Stimulated activated CD8-positive, alpha-beta memory T cell treated with anti-CD3 and anti-CD28 coated beads, Interleukin-12 subunit alpha, Interleukin-12 subunit beta, amount 100 ng/mL, for 24 hours (primary cell): ENCODE data around the gene NOX4.

Source experiments
- DNase-seq: peaks from one replicate; pipeline ENCODE4 v3.0.0-alpha.2; 2020; ENCODE audit errors: extremely low read depth

NOX4 gene

DNA sequence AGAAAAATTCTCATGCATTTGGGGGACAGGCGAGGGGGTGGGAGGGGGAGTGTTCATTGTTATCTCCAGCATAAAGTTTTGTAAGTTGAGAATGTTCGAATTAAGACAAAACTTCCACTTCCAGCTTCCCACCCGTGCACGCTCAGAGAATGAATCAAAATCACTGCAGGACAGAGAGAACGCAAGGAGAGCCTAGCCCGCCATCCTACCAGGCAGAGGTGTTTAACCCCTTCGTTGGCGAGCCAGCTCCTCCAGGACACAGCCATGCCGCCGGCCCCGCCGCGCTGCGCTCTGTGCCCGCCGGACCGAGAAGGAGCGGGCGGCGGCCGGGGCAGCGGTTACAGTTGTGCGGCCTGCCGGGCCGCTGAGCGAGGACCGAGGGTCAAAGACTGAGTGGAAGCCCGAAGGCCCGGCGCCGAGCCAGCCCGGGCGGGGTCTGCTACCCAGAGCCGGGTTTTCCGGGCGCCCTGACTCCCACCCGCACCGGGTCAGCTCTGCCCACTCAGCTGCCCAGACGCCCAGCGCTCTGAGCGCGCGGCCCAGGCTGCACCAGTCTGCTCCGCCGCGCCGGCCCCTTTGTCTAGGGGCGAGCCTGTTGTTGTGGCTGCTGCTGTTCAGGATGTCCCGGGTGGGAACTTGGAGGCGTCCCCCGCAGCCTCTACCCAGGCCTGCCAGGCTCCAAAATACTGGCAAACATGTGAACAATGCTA is at the start of gene NOX4:
Gene NOX4 (minus strand): TSS at position 395 of the 710 bp plus-strand sequence. CDS start 129 bp downstream, at position 266.
- DNase-seq = no peak

DNA sequence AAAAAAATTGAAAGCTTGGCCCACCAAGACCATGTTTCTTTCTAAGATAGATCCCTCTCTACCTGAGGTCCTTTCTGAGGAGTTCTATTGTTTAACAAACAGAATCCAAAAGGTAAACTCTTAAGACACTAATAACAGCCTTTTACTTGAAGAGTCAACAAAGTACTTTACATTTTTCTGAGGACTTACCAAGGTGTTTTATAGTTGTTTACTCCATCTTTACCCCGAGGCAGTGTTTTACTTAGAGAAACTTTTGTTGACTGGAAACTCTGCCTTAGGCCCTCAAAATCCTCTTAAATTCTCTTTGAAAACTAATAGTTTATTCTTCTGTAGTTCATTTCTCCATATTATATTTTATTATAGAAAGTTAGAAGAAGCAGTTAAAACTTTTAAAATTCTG is 49.7 kb upstream of the NOX4 start:
- DNase-seq = no peak

GRCh38 chr11:89537936-89538335 is 46.8 kb upstream of the NOX4 start:
- DNase-seq = no peak

GRCh38 chr11:89536926-89537325 is 45.8 kb upstream of the NOX4 start:
- DNase-seq = no peak

DNA sequence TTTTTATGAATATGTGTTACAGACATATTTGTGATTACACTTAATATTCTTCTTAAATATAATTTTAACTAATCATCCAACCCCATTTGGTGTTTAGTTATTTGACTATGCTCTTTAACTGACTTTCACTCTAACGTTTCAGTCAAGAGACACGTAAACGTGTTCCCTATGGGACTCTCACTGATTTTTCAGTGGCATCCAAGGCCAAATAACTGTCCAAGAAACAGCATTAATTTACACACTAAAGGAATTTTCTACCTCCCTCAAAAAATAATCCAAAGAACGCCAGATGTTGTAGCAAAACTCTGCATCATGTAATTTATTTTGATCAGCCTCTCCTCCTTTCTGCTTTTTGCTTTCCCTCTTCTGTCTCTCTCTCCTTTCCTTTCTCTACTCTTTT is 44.0 kb upstream of the NOX4 start:
- DNase-seq = no peak

DNA sequence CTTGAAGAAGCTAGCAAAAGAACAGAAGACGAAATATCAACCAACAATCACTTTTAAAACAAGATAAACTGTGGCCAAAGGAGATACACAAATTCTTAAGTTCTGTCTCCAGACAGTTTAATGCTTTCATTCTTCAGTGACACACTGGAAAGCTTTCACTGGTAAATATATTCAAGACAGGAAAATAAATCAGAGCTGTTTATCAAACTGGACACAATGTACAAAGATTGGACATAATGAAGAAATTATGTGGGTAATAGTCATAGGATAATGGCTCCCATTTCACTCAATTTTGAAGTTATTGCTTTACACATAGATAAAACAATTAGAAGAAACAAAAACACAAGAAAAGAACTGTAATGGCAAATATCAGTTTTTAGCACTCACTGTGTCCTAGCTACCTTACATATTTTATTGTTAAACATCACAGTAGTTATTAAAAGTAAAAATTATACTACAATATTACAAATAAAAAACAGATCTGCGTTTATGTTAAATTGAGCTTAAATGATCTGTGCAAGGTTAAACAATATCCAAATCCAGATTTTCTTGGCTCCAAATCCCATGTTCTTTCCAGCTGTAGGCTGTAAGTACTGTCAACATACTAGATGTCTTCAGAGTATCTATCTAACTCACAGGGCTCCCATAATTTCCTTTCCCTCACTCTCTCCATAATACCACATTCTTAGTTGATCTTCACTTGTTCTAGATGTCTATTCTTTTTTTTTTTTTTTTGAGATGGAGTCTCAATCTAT is 38.6 kb upstream of the NOX4 start:
- DNase-seq = no peak

GRCh38 chr11:89521792-89522191 is 30.6 kb upstream of the NOX4 start:
- no peak for DNase-seq

- DNase-seq = no peak
Observed at GRCh38 chr11:89521294-89521693, 30.1 kb upstream of the NOX4 start.

GRCh38 chr11:89516496-89516895 is 25.3 kb upstream of the NOX4 start:
- no peak for DNase-seq

- DNase-seq = no peak
Observed at GRCh38 chr11:89508544-89508943, 17.4 kb upstream of the NOX4 start.

DNA sequence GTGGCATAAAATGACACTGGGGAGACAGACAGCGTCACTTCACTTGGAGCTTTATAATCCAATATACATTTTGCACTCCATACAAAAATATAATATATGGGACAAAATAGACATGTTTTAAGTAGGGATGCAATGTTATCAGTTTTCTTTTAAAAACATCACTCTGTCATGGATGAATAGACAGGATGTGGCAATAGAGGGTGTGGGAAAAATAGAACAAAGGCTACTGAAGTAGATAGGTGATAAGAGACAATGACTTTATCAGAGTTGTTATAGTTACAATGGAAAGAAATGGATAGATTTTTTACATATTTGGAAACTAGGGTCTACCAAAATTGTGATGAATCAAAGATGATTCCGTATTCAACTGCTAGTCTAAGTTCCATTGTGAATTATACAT is 13.1 kb upstream of the NOX4 start:
- DNase-seq = no peak

DNA sequence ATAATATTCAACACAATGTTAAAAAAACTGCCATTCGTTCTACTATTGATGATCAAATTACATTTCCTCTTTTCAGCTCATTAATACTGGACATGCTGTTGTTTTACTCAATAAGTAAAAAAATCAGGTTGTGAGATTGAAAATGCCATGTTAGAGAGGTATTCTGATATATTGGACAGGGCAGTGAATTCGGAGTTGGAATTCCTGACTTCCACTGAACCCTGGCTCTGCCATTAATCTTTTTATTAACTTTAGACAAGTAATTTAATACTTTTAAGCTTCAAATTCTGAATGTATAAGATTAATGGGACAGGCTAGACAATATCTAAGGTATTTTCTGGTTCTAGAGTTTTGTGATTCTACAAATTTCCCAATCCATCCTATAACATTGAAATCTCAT is 12.2 kb upstream of the NOX4 start:
- no peak for DNase-seq

- no peak for DNase-seq
Observed at GRCh38 chr11:89502301-89502700, 11.1 kb upstream of the NOX4 start.

- no peak for DNase-seq
Observed at GRCh38 chr11:89500336-89500735, 9.2 kb upstream of the NOX4 start.

- no peak for DNase-seq
Observed at GRCh38 chr11:89498845-89499448, 7.8 kb upstream of the NOX4 start.

DNA sequence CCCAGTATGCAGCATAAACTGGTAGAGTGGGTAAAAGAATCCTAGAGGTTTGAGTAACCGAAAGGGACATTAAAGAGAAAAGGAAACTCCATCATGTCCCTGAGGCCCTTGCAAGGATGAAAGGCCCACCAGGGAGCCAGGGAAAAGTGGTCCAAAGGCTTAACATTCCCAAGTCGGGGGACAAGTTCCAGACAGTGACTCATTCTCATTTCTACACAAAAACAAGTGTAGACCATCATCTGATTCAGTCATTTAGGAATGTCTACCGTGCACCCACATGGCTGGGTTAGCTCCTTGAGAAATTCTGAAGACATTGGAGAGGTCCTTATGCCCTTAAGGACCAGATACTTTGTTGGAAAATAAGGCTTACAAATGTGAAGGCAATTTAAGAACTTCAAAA is 4.8 kb upstream of the NOX4 start:
- DNase-seq = no peak

DNA sequence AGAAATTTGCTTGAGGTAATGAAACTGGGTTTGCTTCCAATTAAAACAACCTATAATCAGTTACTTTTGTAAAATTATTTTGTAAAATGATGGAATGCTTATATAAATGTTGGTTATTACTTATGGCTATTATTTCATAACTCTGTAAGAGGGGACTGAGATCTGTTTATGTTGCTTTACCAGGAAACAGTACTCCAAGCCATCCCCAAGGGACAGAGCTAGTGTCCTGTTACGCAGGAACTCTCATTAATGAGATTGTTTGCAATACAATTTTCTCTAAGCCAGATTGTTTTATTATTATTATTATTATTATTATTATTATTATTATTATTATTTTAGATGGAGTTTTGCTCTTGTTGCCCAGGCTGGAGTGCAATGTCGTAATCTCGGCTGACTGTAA is 2.3 kb upstream of the NOX4 start:
- no peak for DNase-seq

DNA sequence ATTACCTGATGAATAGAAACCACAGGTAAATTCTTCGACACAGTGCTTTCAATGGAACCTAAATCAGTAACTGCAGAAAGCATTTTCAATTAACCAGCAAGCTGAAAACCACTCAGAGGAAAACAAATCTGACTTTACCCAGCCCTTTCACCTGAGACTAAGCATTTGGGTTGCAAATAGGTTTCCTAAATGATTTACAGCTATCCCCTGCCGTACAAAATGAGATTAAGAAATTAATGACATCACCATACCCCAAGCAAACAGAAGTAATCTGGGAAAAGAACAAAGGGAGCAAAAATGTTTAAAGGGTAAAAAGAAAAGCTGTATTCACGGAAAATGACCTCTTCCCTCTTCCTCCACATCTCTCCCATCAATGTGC is 584 bp downstream of the NOX4 start:
- DNase-seq = no peak

- no peak for DNase-seq
Observed at GRCh38 chr11:89489930-89490329, 1.2 kb downstream of the NOX4 start.

GRCh38 chr11:89487016-89487415 is 4.2 kb downstream of the NOX4 start:
- no peak for DNase-seq

DNA sequence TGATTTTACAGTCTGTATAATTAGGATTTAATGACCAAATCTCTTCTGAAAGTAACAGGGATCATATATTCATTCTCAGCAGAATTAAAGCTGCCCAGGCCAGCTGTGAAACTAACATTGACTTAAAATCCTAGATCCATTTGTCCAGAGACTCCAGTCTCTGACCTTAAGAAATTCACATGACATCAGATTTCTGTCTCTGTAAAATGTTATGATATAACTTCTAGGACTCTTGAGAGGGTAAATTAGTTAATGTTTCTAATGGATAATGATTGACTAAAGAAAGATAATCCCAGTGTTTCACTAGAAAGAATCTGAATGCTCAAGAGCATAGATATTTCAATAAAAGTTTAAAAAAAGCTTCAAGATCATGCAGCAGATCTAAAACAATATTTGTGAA is 6.3 kb downstream of the NOX4 start:
- DNase-seq = no peak

GRCh38 chr11:89477175-89477574 is 14.0 kb downstream of the NOX4 start:
- DNase-seq = no peak

GRCh38 chr11:89463266-89463780 is 27.9 kb downstream of the NOX4 start:
- no peak for DNase-seq
